SW480 (cell line): ENCODE data around the gene UCP2.

Experiments
- DNase-seq: peaks from one replicate; pipeline ENCODE4 v3.0.0-alpha.2; 2016; ENCODE audit warnings: low spot score

Gene UCP2

GRCh38 chr11:73969991-73970800 lies 12.4 kb downstream of the UCP2 start:
- no peak for DNase-seq

GRCh38 chr11:73969091-73969490 lies 13.6 kb downstream of the UCP2 start:
- no peak for DNase-seq

GRCh38 chr11:73968356-73968966 lies 14.2 kb downstream of the UCP2 start:
- no peak for DNase-seq

GRCh38 chr11:73965764-73966121 lies 16.9 kb downstream of the UCP2 start:
- no peak for DNase-seq

- no peak for DNase-seq
Measured at GRCh38 chr11:73965076-73965763, 17.4 kb downstream of the UCP2 start.

GRCh38 chr11:73963861-73964260 lies 18.8 kb downstream of the UCP2 start:
- no peak for DNase-seq

GRCh38 chr11:73962101-73962705 lies 20.4 kb downstream of the UCP2 start:
- DNase-seq = no peak

GRCh38 chr11:73961321-73961720 lies 21.3 kb downstream of the UCP2 start:
- no peak for DNase-seq

- no peak for DNase-seq
Measured at GRCh38 chr11:73958521-73959141, 24.0 kb downstream of the UCP2 start.

- DNase-seq = no peak
Measured at GRCh38 chr11:73957654-73958361, 24.8 kb downstream of the UCP2 start.

- no peak for DNase-seq
Measured at GRCh38 chr11:73956876-73957653, 25.6 kb downstream of the UCP2 start.

- no peak for DNase-seq
Measured at GRCh38 chr11:73951797-73952196, 30.8 kb downstream of the UCP2 start.

GRCh38 chr11:73950869-73951710 lies 31.6 kb downstream of the UCP2 start, which contains the start of gene DNAJB13:
DNAJB13 (plus strand) TSS chr11:73951026; CDS start chr11:73951070, 44 bp downstream.
- DNase-seq = peak; percentile 46

- no peak for DNase-seq
Measured at GRCh38 chr11:73949912-73950311, 32.7 kb downstream of the UCP2 start.

GRCh38 chr11:73949246-73949645 lies 33.4 kb downstream of the UCP2 start:
- DNase-seq = no peak

- DNase-seq = no peak
Measured at GRCh38 chr11:73946798-73947458, 35.7 kb downstream of the UCP2 start.

- no peak for DNase-seq
Measured at GRCh38 chr11:73945396-73945795, 37.2 kb downstream of the UCP2 start.

- DNase-seq = no peak
Measured at GRCh38 chr11:73944901-73945300, 37.7 kb downstream of the UCP2 start.

GRCh38 chr11:73944085-73944484 lies 38.6 kb downstream of the UCP2 start:
- no peak for DNase-seq
